HG03469 (cell line): ENCODE measurements around the gene RNASE11.
"Not testable (repeated sequence)": the region's sequence is repeated elsewhere in the genome, so short reads cannot be mapped to it uniquely, and the experiment has no call there.

Experiments used
- ATAC-seq: cut with Tn5 transposase; IDR thresholded peaks from one replicate; pipeline ENCODE4 v1.9.1; 2021; ENCODE audit warnings: mild to moderate bottlenecking, moderate library complexity, moderate number of reproducible peaks; ENCODE audit not compliant: unreplicated experiment

RNASE11 gene

GRCh38 chr14:20587489-20588154, at the start of gene RNASE11:
Gene RNASE11 (minus strand): TSS chr14:20588001.
- no peak for ATAC-seq

- ATAC-seq, result peak; percentile 65
Observed at GRCh38 chr14:20632831-20633691, 45.3 kb upstream of the RNASE11 start.

- ATAC-seq, result no peak
Observed at GRCh38 chr14:20632448-20632830, 44.6 kb upstream of the RNASE11 start.

- ATAC-seq, result no peak
Observed at GRCh38 chr14:20631880-20632389, 44.1 kb upstream of the RNASE11 start.

- no peak for ATAC-seq
Observed at GRCh38 chr14:20631023-20631879, 43.5 kb upstream of the RNASE11 start.

- no peak for ATAC-seq
Observed at GRCh38 chr14:20630340-20631022, 42.7 kb upstream of the RNASE11 start.

GRCh38 chr14:20628063-20628854, 40.5 kb upstream of the RNASE11 start:
- ATAC-seq, result no peak

GRCh38 chr14:20627346-20628027, 39.7 kb upstream of the RNASE11 start:
- no peak for ATAC-seq

- no peak for ATAC-seq
Observed at GRCh38 chr14:20626274-20626673, 38.5 kb upstream of the RNASE11 start.

GRCh38 chr14:20624495-20625070, 36.8 kb upstream of the RNASE11 start:
- ATAC-seq, result no peak

- no peak for ATAC-seq
Observed at GRCh38 chr14:20623798-20624197, 36.0 kb upstream of the RNASE11 start.

- no peak for ATAC-seq
Observed at GRCh38 chr14:20622816-20623291, 35.1 kb upstream of the RNASE11 start.

- ATAC-seq, result no peak
Observed at GRCh38 chr14:20620798-20621478, 33.1 kb upstream of the RNASE11 start.

GRCh38 chr14:20619688-20620087, 31.9 kb upstream of the RNASE11 start:
- ATAC-seq, result not testable (repeated sequence)

GRCh38 chr14:20618271-20618749, 30.5 kb upstream of the RNASE11 start:
- no peak for ATAC-seq

GRCh38 chr14:20617138-20618003, 29.6 kb upstream of the RNASE11 start:
- no peak for ATAC-seq

GRCh38 chr14:20615996-20616395, 28.2 kb upstream of the RNASE11 start:
- no peak for ATAC-seq
